ENCODE data around the gene BRD1. TPM values are rescaled to one million over a fixed set of nuclear protein-coding genes. Genes with fewer than 3 reads are reported as not detected.

BRD1 gene
- total RNA-seq, 1 donor from 2014 or later = 37.4 TPM

- Histone ChIP-seq H3K27ac (no peak overlapping the region), H3K9me3 (no peaks in the 10 kb centered on the region), H3K27me3 (ENCODE audit: low read depth) (peaks cover 37% of the 10 kb centered on the region), H3K36me3 (no peaks in the 10 kb centered on the region), H3K4me3 (no peak overlapping the region), H3K4me1 (no peaks in the 10 kb centered on the region)
- intact Hi-C loops (cut with DNase I) = no loop called here
- no peak for DNase-seq
- no peak for TF ChIP-seq CTCF (IDR thresholded peaks at IDR 0.05)
- no peak for ATAC-seq
Measured at GRCh38 chr22:49753961-49754695, 73.5 kb downstream of the BRD1 start.

GRCh38 chr22:49753276-49753890 is 74.3 kb downstream of the BRD1 start:
- Histone ChIP-seq H3K4me1 (no peaks in the 10 kb centered on the region), H3K36me3 (no peaks in the 10 kb centered on the region), H3K4me3 (no peak overlapping the region), H3K9me3 (no peaks in the 10 kb centered on the region), H3K27me3 (ENCODE audit: low read depth) (peaks cover 38% of the 10 kb centered on the region), H3K27ac (no peak overlapping the region)
- ATAC-seq (no peak), DNase-seq (no peak)
- intact Hi-C loops (cut with DNase I) = no loop called here
- TF ChIP-seq CTCF (IDR thresholded peaks at IDR 0.05) = no peak

GRCh38 chr22:49752598-49753091 is 75.0 kb downstream of the BRD1 start:
- Histone ChIP-seq H3K4me3 (no peak overlapping the region), H3K36me3 (no peaks in the 10 kb centered on the region), H3K9me3 (peaks cover 2% of the 10 kb centered on the region), H3K4me1 (no peaks in the 10 kb centered on the region), H3K27me3 (ENCODE audit: low read depth) (peaks cover 38% of the 10 kb centered on the region), H3K27ac (no peak overlapping the region)
- no peak for ATAC-seq
- TF ChIP-seq CTCF (IDR thresholded peaks at IDR 0.05) = no peak
- no peak for DNase-seq
- intact Hi-C loops (cut with DNase I) = no loop called here

- no peak for TF ChIP-seq CTCF (IDR thresholded peaks at IDR 0.05)
- peaks cover 8% of the 10 kb centered on the region for H3K9me3 ChIP-seq
- ATAC-seq (no peak), DNase-seq (no peak)
- H3K27me3 ChIP-seq (ENCODE audit: low read depth) = peaks cover 38% of the 10 kb centered on the region
- H3K36me3 ChIP-seq = no peaks in the 10 kb centered on the region
- H3K4me3 ChIP-seq = no peak overlapping the region
- no peaks in the 10 kb centered on the region for H3K4me1 ChIP-seq
- no peak overlapping the region for H3K27ac ChIP-seq
- intact Hi-C loops (cut with DNase I) = no loop called here
Measured at GRCh38 chr22:49751966-49752597, 75.6 kb downstream of the BRD1 start.

- Histone ChIP-seq H3K27ac (no peak overlapping the region), H3K36me3 (no peaks in the 10 kb centered on the region), H3K9me3 (peaks cover 14% of the 10 kb centered on the region), H3K4me3 (no peak overlapping the region), H3K27me3 (ENCODE audit: low read depth) (peaks cover 35% of the 10 kb centered on the region), H3K4me1 (no peaks in the 10 kb centered on the region)
- TF ChIP-seq CTCF (IDR thresholded peaks at IDR 0.05) = no peak
- no peak for DNase-seq
- intact Hi-C loops (cut with DNase I) = no loop called here
- no peak for ATAC-seq
Measured at GRCh38 chr22:49751318-49751965, 76.2 kb downstream of the BRD1 start.

All from lower lobe of right lung (tissue), 2 donors.